GM18907 (cell line): ENCODE data around the gene CHRM4.

Source experiments
- ATAC-seq: cut with Tn5 transposase; IDR thresholded peaks from one replicate; pipeline ENCODE4 v1.9.1; 2021; ENCODE audit warnings: mild to moderate bottlenecking, moderate library complexity; ENCODE audit not compliant: unreplicated experiment

Gene CHRM4

DNA sequence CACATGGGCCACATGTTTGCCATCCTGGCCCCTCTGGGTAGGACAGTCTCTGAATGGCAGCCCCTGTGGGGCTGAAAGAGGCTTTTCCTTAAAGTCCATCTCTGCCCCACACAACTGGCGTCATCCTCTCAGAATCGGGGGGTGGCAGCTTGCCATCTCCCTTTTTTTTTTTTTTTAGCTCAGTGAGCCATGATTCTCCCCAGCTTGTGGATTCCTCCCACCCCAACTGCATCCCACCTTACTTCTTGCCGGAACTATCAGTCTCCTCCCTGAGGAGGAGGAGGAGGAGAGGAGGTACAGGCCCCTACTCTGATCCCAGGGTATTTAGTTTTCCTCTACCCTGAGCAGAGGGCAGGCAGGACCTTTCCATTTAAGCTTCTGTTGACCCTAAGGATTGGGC is 40.9 kb downstream of the CHRM4 start:
- ATAC-seq: no peak

DNA sequence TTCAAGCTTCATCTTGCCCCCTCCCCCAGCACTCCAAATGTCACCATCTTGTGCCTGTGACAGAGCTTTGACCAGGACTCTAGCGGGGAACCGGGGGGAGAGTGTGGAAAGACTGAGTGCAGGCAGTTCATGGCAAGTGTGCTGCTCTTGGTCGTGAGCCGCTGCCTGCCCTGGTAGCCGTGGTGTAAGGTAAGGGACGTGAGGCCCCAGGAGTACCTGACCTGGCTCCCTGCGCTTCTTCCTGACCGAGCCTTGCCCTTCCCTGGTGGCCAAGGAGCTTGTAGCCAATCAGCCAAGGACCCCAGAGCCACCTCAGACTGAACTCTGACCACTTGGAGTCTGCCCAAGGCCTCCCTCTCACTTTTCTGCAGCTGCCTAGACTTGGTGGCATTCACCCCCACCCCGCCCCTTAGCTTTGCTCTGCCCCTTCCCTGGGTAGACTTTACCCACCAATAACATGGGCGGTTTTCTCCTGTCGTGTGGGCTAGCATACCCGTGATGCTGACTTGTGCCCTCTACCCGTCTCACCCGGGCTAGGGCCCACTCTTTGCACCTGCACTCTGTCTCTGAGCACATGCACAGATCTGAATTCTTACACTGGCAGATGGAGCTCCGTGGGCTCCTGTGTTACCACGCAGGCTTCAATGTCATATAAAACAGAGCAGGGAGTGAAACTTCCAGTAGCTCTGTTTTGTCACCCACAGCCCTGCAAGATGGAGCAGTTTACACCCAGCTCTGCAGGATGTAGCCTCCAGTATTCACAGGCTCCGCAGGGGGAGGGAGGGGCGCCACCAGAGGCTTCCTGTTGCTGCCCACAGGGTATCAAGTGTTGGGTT is 42.8 kb downstream of the CHRM4 start:
- peak; percentile 32 for ATAC-seq

DNA sequence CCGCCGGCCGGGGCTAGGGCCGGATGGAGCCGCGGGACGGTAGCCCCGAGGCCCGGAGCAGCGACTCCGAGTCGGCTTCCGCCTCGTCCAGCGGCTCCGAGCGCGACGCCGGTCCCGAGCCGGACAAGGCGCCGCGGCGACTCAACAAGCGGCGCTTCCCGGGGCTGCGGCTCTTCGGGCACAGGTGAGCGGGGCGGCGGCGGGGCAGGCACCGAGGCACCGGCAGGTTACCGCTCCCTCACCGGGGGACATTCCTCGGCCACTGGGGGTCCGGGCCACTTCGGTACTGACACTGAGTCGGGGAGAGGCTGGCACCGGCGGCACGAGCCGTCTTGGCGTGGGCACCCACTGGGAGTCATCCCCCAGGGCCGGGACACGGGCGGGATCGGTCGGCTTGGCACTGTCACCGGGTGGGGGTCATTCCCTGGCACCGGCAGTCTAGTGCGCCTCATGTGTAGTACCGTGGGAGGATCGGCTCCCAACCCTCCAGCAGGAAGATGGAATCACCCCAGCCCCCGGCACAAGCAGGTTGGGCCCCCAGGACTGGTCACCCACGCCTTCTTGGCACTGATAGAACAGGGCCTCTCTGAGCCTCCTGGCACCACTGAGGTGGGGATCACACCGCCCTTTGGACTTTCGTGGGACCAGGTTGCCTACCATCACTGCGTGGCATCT is 43.8 kb downstream of the CHRM4 start:
- peak; percentile 9 for ATAC-seq

DNA sequence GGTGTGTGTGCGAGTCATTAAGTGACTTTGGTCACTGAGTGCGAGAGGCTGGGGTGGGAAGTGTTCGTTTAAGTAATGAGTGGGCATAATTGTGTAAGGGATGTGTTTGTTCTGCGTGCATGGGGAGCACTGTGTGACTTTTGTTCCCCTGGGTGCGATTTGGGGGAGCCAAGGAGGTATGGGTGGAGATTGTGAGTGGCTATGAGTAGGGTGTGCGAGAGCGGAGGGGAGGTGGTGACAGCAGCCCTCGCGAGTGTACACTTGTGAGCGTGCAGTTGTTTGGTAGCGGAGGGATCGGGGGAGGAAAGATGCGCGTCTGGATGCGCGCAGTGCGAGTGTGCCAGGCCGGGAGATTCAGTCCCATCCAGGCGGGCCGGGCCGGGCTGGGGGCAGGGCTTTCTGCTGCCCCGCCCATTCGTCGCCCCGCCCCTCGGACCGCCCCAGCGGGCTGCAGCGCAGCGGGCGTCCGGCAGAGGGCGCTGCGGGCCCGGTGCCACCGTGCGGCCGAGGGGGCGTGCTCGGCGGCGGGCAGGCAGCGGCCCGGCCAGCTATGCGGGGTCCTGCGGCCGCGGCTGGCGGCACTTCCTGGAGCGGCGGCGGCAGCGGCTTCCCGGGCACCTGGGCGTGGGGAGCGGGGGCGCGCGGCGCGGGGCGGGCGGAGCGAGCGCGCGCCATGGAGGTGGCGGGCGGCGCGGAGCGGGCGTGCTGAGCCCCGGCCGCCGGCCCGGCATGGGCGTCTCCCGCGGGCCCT is 44.5 kb downstream of the CHRM4 start, which contains the start of gene DGKZ:
TSS of gene DGKZ (plus strand) at position 578 of the 751 bp plus-strand sequence. CDS start 197 bp downstream, outside the sequence.
- peak; percentile 60 for ATAC-seq

DNA sequence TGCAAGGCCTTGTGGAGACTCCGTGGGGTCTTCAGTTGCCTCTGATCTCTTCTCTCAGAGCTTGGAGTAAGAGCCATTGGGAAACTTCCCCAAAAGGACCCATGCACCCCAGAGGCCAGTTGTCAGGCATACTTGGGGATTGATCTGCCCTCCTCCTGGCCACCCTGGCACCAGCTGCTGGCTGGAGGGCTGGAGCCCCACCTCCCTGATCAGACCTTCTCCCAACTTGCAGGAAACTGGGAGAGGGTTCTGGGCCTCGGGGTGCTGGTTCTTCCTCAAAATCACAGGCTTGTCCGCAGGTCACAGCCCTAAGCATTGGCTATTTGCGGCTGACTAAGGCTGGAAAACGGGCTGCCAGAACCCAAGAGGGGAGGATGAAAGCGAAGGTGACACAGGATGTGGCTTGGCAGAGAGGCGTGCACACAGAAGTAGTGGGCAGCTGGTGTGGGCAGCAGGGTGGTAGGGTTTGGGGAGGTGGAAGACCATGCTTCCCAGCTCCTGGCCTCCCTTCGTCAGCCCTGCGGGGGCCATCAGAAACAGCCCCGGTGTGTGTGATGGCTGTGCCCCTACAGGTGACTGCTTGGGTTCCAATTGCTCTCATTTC is 45.6 kb downstream of the CHRM4 start:
- ATAC-seq: no peak

DNA sequence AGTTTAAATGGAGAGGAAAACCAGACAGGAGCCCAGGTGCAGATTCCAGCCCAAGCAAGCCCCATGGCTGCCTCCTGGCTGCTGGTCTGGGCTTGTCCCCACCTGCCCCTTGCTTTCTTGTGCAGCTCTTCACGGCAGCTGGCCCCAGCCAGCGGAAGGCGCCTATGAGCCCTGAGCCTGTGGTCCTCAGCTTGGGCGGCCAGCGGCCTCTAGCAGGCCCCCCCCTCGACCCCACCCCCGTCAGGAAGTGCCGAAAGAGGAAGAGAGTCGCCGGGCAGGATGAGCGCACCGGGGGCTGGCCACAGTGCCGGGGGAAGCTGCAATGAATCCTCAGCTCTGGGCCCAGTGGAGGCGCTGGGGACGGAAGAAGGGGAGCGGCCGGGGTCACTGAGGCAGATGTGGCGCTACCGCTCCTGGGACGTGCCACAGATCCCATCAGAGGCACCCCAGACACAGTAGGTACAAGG is 46.4 kb downstream of the CHRM4 start:
- ATAC-seq: no peak

DNA sequence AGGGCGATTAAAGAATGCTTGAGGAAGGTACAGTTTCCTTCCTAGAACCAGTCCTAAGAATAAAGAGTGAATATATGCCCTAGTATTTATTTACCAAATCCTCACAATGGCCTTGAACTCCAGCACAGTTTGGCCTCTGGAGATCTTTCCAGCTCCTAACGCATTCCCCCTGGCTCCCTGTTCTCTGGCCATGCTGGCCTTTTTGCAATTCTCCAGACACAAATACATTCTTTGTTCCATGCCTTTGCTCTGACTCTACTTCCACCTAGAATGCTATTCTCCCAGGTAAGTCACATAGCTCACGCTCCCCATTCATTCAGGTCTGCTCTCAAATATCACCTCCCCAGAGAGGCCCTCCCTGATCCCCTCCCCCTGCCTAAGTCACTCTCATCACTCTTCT is 48.1 kb downstream of the CHRM4 start:
- ATAC-seq: no peak

DNA sequence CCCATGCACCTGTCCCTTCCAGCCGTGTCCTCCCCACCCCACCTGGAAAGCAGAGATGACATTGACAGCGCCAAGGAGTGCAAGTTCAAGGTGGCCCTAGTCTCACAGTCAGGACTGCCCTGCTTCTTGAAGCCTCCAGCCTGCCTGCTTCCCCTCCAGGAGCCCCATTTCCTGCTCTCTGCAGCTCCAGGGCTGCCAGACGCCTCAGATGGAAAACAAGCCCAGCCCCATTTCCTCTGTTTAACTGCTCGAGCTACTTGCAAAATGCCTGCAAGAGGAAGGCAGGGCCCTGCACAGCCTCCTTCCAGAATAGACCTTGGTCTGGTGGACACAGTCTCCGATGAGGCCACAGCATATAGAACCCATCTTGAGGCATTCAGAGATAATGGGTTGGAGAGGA is 49.3 kb downstream of the CHRM4 start:
- no peak for ATAC-seq

DNA sequence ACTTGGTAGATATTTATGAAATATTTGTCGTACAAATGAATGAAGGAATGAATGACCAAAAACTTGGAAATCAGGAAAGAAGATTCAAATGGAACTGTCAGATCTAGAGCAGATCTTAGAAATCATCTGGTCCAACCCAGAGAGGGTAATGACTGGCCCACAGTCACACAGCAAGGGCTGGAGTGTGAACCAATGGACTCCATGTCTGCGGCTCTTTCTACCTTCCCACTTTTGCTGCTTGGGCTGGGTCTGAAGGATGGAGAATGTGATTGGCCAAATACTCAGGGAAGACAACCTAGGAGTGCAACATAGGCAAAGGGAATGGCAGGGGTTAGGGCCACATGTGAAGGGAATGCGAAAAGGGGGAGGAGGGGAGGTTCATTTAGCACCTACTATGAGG is 50.1 kb downstream of the CHRM4 start:
- ATAC-seq: no peak

DNA sequence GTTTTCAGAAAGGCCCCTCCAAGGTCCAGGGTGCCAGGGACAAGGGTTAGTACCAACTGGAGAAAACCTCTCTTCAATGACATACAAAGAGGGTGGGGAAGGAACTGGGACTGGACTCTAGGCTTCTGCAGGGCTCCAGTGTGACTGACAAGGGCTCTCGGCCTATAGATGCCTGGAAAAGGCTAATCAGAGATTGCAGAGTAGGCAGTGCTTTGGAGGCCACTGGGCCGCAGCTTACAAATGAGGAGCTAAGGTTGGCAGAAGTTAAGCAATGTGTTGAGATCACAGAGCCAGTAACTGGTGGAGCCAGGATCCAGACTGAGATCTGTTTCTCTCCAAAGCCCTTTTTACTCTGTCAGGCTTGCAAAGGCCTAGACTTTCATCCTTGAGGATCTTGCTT is 51.8 kb downstream of the CHRM4 start:
- ATAC-seq: no peak

DNA sequence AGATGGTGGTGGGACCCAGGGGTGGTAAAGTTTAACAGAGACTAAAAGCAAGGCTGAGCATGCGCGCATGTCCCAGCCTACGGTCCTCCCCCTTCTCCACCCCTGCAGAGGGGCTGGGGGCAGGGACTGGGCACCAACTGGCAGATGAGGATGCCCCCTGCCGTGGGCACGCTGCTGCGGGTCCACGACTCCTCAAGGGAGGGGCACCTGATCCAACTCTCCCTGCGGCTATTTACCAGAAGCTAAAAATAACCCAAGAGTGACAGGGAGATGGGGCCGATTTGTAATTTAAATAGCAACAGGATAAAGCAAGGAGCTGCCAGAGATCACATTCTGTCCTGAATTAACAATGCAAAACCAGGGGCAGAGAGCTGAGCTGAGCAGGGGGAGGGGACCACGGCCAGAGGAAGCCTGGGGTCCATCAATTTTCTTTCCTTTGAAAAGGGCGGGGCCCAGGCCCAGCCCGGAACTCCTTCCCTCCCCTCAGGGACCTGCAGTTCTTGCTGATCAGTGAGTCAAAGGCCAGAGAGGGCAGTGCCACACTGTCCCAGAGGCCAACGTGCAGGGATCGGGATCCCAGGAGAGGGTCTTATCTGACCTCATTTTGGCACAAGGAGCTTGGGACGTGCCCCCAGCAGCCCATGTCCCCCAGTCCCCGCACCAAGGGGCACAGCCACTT is 52.4 kb downstream of the CHRM4 start:
- no peak for ATAC-seq

DNA sequence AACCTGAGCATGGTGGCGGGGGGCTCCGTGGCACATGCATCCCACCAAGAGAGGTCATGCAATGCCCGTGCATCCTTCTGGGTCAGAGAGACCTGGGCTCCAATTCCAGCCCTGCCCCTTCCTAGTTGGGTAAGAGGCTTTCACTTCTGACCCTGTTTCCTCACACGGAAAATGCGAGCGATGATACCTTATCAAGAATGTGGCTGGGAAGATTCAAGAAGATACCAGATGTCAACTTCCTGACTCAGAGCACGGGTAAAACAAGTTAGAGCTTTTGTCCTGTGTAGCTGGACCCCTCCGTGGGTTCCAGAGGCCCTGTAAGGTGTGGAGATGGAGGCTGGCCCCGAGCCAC is 53.0 kb downstream of the CHRM4 start:
- ATAC-seq: no peak

DNA sequence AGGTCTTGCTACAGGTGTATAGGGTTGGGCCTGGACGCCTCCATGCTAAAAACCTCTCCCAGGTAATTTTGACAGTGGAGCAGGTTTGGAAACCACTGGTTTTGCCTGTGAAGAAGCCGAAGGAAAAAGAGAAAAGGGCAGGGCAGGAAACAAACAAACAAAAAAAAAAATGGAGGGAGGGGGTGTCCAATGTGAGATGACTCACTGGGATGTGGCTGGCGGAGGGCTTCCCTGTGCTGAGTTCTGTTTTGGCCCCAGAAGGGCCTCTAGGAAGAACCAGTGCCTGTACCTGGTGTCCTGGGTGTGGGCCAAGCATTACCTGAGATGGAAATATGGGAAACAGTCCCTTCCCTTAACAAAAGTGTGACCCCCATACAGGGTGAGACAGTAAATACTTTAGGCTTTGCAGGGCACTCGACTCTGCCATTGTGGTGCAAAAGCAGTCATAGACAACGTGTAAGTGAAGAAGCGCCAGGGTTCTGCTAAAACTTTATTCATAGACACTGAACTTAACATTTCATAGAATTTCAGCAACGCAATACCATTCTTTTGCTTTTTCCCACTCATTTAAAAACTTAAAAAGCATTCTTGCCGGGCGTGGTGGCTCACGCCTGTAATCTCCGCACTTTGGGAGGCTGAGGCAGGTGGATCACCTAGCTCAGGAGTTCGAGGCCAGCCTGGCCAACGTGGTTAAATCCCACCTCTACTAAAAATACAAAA is 53.8 kb downstream of the CHRM4 start:
- ATAC-seq: no peak

DNA sequence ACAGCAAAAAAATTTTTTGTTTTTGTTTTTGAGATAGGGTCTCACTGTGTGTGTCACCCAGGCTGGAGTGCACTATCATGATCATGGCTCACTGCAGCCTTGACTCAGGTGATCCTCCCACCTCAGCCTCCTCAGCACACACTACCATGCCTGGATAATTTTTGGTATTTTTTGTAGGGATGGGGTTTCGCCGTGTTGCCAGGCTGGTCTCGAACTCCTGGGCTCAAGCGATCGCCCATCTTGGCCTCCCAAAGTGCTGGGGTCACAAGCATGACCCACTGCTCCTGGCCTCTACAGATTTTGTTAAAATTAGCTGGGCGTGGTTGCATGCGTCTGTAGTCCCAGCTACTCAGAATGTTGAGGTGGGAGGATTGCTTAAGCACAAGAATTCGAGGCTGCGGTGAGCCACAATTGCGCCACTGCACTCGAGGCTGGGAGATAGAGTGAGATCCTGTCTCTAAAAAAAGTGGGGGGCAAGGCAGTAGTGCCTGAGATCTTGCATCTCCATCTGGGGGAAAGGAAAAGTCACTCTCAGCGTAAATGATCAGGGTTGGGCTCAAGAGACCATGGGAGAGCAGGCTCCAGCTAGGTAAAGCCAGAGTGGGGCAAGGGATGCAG is 54.9 kb downstream of the CHRM4 start:
- no peak for ATAC-seq

DNA sequence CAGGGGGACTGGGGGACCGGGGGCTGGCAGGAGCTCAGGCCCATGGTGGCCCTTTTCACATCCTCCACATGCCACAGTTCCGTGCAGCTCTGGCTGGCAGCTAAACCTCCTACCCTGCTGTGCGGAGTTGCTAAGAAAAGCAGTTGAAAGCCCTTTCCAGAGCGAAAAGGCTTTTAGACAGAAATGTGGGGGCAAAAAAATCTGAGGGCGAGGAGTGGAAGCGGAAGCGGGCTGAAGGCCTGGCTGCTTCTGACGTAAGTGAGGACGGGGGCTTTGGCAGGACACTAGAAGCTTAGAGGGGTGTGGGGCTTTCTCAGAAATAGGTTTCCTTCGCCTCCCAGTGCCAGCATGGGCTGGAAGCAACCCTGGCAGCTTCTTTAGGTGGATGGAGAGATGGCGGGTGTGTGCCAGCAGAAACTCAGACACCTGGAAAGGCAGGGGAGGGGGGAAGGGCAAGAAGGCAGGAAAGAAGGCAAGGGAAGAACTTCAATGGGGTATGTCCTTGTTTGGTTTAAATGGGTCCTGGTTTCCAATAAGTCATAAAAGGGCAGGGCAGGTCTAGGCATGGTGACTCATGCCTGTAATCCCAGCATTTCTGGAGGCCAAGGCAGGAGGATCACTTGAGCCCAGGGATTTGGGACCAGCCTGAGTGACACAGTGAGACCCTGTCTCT is 55.5 kb downstream of the CHRM4 start:
- ATAC-seq: no peak

DNA sequence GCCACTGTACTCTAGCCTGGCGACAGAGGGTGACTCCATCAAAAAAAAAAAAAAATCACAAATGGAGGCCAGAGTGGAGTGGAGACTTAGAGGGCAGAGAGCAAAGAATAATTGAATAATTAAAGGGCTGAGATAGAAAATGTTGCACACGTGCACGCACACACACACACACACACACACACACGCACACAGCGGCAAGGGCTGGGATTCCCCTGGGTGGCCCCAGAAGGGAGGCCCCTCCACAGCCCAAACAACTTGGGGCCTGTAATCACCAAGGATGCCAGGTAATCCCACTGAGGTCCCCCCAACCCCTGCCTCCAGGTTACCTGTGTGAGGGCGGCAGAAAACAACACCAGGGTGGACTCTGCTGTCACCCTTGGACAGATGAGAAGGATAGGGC is 56.3 kb downstream of the CHRM4 start:
- no peak for ATAC-seq

DNA sequence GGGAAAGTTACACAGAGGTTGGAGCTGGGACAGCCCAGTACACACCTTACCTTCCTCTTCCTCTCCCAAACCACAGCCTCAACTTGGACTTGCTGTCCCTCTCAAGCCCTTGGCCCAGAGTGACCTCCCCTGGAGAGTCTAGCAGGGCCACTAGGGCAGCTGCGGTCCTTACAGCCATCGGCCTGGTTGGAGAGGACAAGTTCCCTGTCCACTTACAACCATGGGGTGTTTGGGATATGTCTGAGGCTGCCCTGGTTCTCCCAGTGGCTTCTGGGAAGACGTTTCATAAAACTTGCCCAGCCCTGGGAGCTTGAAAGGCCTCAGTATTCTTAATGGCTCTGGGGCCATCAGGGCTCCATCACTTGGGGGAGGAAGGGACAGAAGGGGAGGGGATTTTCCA is 57.4 kb downstream of the CHRM4 start:
- ATAC-seq: no peak
